Peyer's patch (tissue), 4 donors: ENCODE measurements around the gene CCDC12. TPM values are rescaled to one million over a fixed set of nuclear protein-coding genes. Genes with fewer than 3 reads are reported as not detected.

Experiments
- DNase-seq, 3 donors: peaks; one replicate each; pipeline ENCODE4 v3.0.0-alpha.2; 2017 to 2019
- H3K27ac ChIP-seq, 4 donors: fragments of 200-600 bp; sonication (generic); one replicate each; pipeline ENCODE4 v1.5.1; 2016 to 2019
- H3K27me3 ChIP-seq, 2 donors: fragments of 200-600 bp; sonication (generic); one replicate each; pipeline ENCODE4 v1.5.1; 2019
- H3K36me3 ChIP-seq, 3 donors: fragments of 200-600 bp; sonication (generic); one replicate each; pipeline ENCODE4 v1.5.1; 2016 to 2019
- H3K4me1 ChIP-seq, 4 donors: fragments of 200-600 bp; sonication (generic); one replicate each; pipeline ENCODE4 v1.5.1; 2016 to 2019
- H3K4me3 ChIP-seq, 4 donors: fragments of 200-600 bp; sonication (generic); 1 replicate in 3 of 4; 2 replicates in 1 of 4; pipeline ENCODE4 v1.5.1; 2016 to 2019; ENCODE audit warnings: mild to moderate bottlenecking in 1 of 4
- H3K9me3 ChIP-seq, 4 donors: fragments of 200-600 bp; sonication (generic); one replicate each; pipeline ENCODE4 v1.5.1; 2016 to 2019; ENCODE audit warnings: mild to moderate bottlenecking in 1 of 4
- CTCF ChIP-seq, 6 experiments: fragments of 450-650 bp in 4 of 6; fragments of 200-600 bp in 2 of 6; sonication (generic) in 1 of 6; IDR thresholded peaks; one replicate each; pipeline ENCODE4 v1.5.1; 2017 to 2019; ENCODE audit warnings: antibody characterized with exemption in 6 of 6, mild to moderate bottlenecking in 3 of 6, moderate library complexity in 1 of 6
- POLR2A ChIP-seq, 2 donors: fragments of 450-650 bp; IDR thresholded peaks; one replicate each; pipeline ENCODE4 v1.5.1; 2017; ENCODE audit warnings: antibody characterized with exemption in 2 of 2, mild to moderate bottlenecking in 2 of 2, moderate library complexity in 2 of 2
- total RNA-seq, 4 donors: library from RNA; depleted of rRNA; stranded (reverse); fragments of >200 nt; gene quantifications; one replicate each; pipeline ENCODE4 v1.1.0, GENCODE V29; 2016

Gene CCDC12
- total RNA-seq, 4 donors from 2014 or later, result 41.7 to 90.0 (median 59.2) TPM

GRCh38 chr3:46984591-46985459, 8.3 kb upstream of the CCDC12 start:
- no peaks in the 10 kb centered on the region for H3K9me3 ChIP-seq
- H3K36me3 ChIP-seq, result peaks cover 0 to 13% (median 0%) of the 10 kb centered on the region in 3 donors
- no peak overlapping the region for H3K27ac ChIP-seq
- H3K4me1 ChIP-seq, result peaks cover 0 to 74% (median 22%) of the 10 kb centered on the region in 4 donors
- H3K27me3 ChIP-seq, result no peaks in the 10 kb centered on the region
- H3K4me3 ChIP-seq, result no peak overlapping the region
- peak in 1 of 3 donors; percentile 42 for DNase-seq
- no peak for TF ChIP-seq CTCF (IDR thresholded peaks at IDR 0.05)
- TF ChIP-seq POLR2A (IDR thresholded peaks at IDR 0.05), result no peak

- H3K27ac ChIP-seq, result peak overlapping the region; percentile 43 to 93 (median 92)
- TF ChIP-seq POLR2A (IDR thresholded peaks at IDR 0.05), result no peak
- no peak for TF ChIP-seq CTCF (IDR thresholded peaks at IDR 0.05)
- H3K9me3 ChIP-seq, result no peaks in the 10 kb centered on the region
- DNase-seq, result peak in 1 of 3 donors; percentile 49
- H3K27me3 ChIP-seq, result no peaks in the 10 kb centered on the region
- H3K36me3 ChIP-seq, result no peaks in the 10 kb centered on the region
- H3K4me3 ChIP-seq, result no peak overlapping the region
- peaks cover 0 to 73% (median 23%) of the 10 kb centered on the region in 4 donors for H3K4me1 ChIP-seq
These were observed 6.0 kb upstream of the CCDC12 start for GRCh38 chr3:46982546-46982945.

GRCh38 chr3:46981932-46982471, 5.5 kb upstream of the CCDC12 start:
- Histone ChIP-seq H3K9me3 (no peaks in the 10 kb centered on the region), H3K27ac (peak overlapping the region; percentile 43 to 93 (median 92)), H3K36me3 (no peaks in the 10 kb centered on the region), H3K4me1 (peaks cover 0 to 73% (median 18%) of the 10 kb centered on the region in 4 donors), H3K27me3 (no peaks in the 10 kb centered on the region), H3K4me3 (peak overlapping the region in 2 of 4 donors; percentile 76 to 89)
- peak in 1 of 3 donors; percentile 65 for DNase-seq
- TF ChIP-seq CTCF (IDR thresholded peaks at IDR 0.05) (no peak), POLR2A (IDR thresholded peaks at IDR 0.05) (peak in 1 of 2 donors; percentile 14)

- H3K4me3 ChIP-seq, result peak overlapping the region; percentile 44 to 89 (median 64)
- TF ChIP-seq POLR2A (IDR thresholded peaks at IDR 0.05) (no peak), CTCF (IDR thresholded peaks at IDR 0.05) (no peak)
- no peaks in the 10 kb centered on the region for H3K27me3 ChIP-seq
- peak; percentile 35 to 68 (median 59) for DNase-seq
- H3K4me1 ChIP-seq, result peaks cover 0 to 59% (median 12%) of the 10 kb centered on the region in 4 donors
- peak overlapping the region; percentile 83 to 93 (median 92) for H3K27ac ChIP-seq
- no peaks in the 10 kb centered on the region for H3K9me3 ChIP-seq
- no peaks in the 10 kb centered on the region for H3K36me3 ChIP-seq
These were observed 3.5 kb upstream of the CCDC12 start for GRCh38 chr3:46979958-46980497.

- TF ChIP-seq POLR2A (IDR thresholded peaks at IDR 0.05), result peak; percentile 91 to 97
- peak in 4 of 6 experiments; percentile 6 to 53 (median 40) for TF ChIP-seq CTCF (IDR thresholded peaks at IDR 0.05)
- H3K36me3 ChIP-seq, result no peaks in the 10 kb centered on the region
- DNase-seq, result peak; percentile 98 to 99 (median 99)
- H3K4me3 ChIP-seq, result peak within 1 kb of the TSS; percentile 44 to 89 (median 64)
- peak within 1 kb of the TSS; percentile 83 to 93 (median 92) for H3K27ac ChIP-seq
- peaks cover 0 to 60% (median 16%) of the 10 kb centered on the region in 4 donors for H3K4me1 ChIP-seq
- H3K27me3 ChIP-seq, result no peaks in the 10 kb centered on the region
- H3K9me3 ChIP-seq, result no peaks in the 10 kb centered on the region
These were observed 2.7 kb upstream of the CCDC12 start, which contains the start of gene NBEAL2 for GRCh38 chr3:46978985-46979944. TSS of gene NBEAL2 (plus strand) at chr3:46979666. CDS start at chr3:46979862, 196 bp downstream.
